HCT116 (cell line): ENCODE results near the gene FGFR3.

Experiments used
- CTCF ChIP-seq, 3 experiments: fragments of 200-600 bp in 1 of 3; sonication (generic) in 1 of 3; IDR thresholded peaks in 2 of 3; conservative IDR thresholded peaks in 1 of 3; 2 replicates each; pipeline ENCODE4 v1.5.1; 2012 to 2017; ENCODE audit warnings: low read depth in 2 of 3, low read length in 2 of 3, antibody characterized with exemption in 1 of 3, borderline replicate concordance in 1 of 3, control low read depth in 1 of 3, mild to moderate bottlenecking in 1 of 3, mixed read lengths in 1 of 3, mixed run types in 1 of 3, moderate library complexity in 1 of 3; ENCODE audit not compliant: insufficient read depth in 1 of 3
- EGR1 ChIP-seq: IDR thresholded peaks from 2 replicates; pipeline ENCODE4 v1.6.1; 2012; ENCODE audit warnings: low read depth
- EZH2 ChIP-seq: fragments of 200-600 bp; sonication (generic); IDR thresholded peaks from 2 replicates; pipeline ENCODE4 v1.6.1; 2017; ENCODE audit warnings: antibody characterized with exemption, mixed run types
- FOSL1 ChIP-seq: IDR thresholded peaks from 2 replicates; pipeline ENCODE4 v1.6.1; 2012; ENCODE audit warnings: low read depth
- JUND ChIP-seq: IDR thresholded peaks from 2 replicates; pipeline ENCODE4 v1.6.1; 2012
- POLR2A ChIP-seq: IDR thresholded peaks from 2 replicates; pipeline ENCODE4 v1.7.0; 2011; ENCODE audit warnings: borderline replicate concordance; ENCODE audit not compliant: insufficient read depth, insufficient read length; ENCODE audit errors: extremely low read depth
- REST ChIP-seq: IDR thresholded peaks from 2 replicates; pipeline ENCODE4 v1.6.1; 2012; ENCODE audit warnings: low read depth
- SIN3A ChIP-seq: IDR thresholded peaks from 2 replicates; pipeline ENCODE4 v1.6.1; 2012; ENCODE audit warnings: low read depth
- TCF7L2 ChIP-seq: IDR thresholded peaks from 2 replicates; pipeline ENCODE4 v1.7.0; 2011; ENCODE audit warnings: borderline replicate concordance, inconsistent platforms; ENCODE audit not compliant: insufficient read depth, insufficient read length; ENCODE audit errors: extremely low read depth
- YY1 ChIP-seq: IDR thresholded peaks from 2 replicates; pipeline ENCODE4 v1.6.1; 2011; ENCODE audit warnings: low read length, low read depth, moderate library complexity, mild to moderate bottlenecking; ENCODE audit not compliant: insufficient replicate concordance; ENCODE audit errors: extremely low read depth
- ZFX ChIP-seq: fragments of 450-650 bp; IDR thresholded peaks from 2 replicates; pipeline ENCODE4 v1.6.1; 2017
- TF ChIP-seq, protein P1 (sequence below): IDR thresholded peaks from 2 replicates; pipeline ENCODE4 v1.6.1; 2012

GRCh38 chr4:1842339-1842895, 49.3 kb downstream of the FGFR3 start:
- TF ChIP-seq TCF7L2 (no peak), YY1 (no peak), ZFX (no peak), JUND (no peak), CTCF (IDR thresholded peaks at IDR 0.05 in 2 of 3, conservative IDR thresholded peaks at IDR 0.05 in 1 of 3; ENCODE audit: borderline replicate concordance in 1 of 3, insufficient read depth in 1 of 3, low read depth in 2 of 3, low read length in 2 of 3) (no peak), SIN3A (no peak), EZH2 (no peak), REST (no peak), EGR1 (no peak), FOSL1 (no peak), POLR2A (no peak)
- TF ChIP-seq, protein P1, sequence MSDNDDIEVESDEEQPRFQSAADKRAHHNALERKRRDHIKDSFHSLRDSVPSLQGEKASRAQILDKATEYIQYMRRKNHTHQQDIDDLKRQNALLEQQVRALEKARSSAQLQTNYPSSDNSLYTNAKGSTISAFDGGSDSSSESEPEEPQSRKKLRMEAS: no peak
